GM23248 (cell line): ENCODE measurements around the gene PTPRN2.

Experiments used
- EZH2 ChIP-seq: fragments of 200-600 bp; sonication (generic); IDR thresholded peaks from 2 replicates; pipeline ENCODE4 v1.6.1; 2018; ENCODE audit warnings: antibody characterized with exemption, mild to moderate bottlenecking; ENCODE audit not compliant: insufficient read depth, poor library complexity, severe bottlenecking
- EZH2phosphoT487 ChIP-seq: fragments of 200-600 bp; sonication (generic); IDR thresholded peaks from 2 replicates; pipeline ENCODE4 v1.6.1; 2018; ENCODE audit warnings: antibody characterized with exemption, moderate library complexity, mild to moderate bottlenecking, low read depth; ENCODE audit not compliant: insufficient read depth

DNA sequence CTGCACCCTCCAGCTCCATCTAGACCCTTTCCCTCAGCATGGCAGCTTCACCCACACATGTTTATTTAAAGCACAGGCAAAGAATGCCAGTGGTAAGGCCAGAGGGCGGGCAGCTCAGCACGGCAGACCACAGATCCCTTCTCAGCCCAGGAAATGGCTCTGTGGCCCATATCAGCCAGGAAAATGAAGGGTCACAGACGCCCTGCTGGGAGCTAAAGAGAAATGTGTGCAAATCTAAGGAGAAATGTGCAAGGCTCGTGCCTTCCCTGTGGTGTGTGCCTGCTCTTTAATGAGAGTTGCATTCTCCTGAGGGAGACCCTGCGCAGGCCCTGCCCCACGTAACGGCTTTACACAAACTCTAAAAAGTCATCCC is 23.0 kb downstream of the PTPRN2 start:
- no peak for TF ChIP-seq EZH2phosphoT487
- TF ChIP-seq EZH2, result no peak
